MM.1S (cell line): Measurements from ENCODE around the gene SAMD13.

Source experiments
- CTCF ChIP-seq: fragments of 300-600 bp; sonication (generic); IDR thresholded peaks from 2 replicates; pipeline ENCODE4 v1.5.1; 2016; ENCODE audit warnings: antibody characterized with exemption, low read length, mixed read lengths
- EZH2 ChIP-seq: fragments of 300-600 bp; sonication (generic); optimal IDR thresholded peaks from 2 replicates; pipeline ENCODE3; 2017; ENCODE audit warnings: low read depth, mild to moderate bottlenecking, antibody characterized with exemption, low read length, mixed read lengths
- EZH2phosphoT487 ChIP-seq: fragments of 300-600 bp; sonication (generic); IDR thresholded peaks from 2 replicates; pipeline ENCODE4 v1.6.1; 2018; ENCODE audit warnings: antibody characterized with exemption, low read length

GRCh38 chr1:84370266-84370665, 68.8 kb downstream of the SAMD13 start:
- TF ChIP-seq CTCF = no peak
- no peak for TF ChIP-seq EZH2phosphoT487
- TF ChIP-seq EZH2 = no peak
